GM19193 (cell line): ENCODE results near the gene FAM47E.

ENCODE experiments used
- POLR2A ChIP-seq: IDR thresholded peaks from 4 replicates; pipeline ENCODE4 v1.6.1; 2011; ENCODE audit not compliant: insufficient read depth, insufficient read length; ENCODE audit errors: extremely low read depth

Gene FAM47E

DNA sequence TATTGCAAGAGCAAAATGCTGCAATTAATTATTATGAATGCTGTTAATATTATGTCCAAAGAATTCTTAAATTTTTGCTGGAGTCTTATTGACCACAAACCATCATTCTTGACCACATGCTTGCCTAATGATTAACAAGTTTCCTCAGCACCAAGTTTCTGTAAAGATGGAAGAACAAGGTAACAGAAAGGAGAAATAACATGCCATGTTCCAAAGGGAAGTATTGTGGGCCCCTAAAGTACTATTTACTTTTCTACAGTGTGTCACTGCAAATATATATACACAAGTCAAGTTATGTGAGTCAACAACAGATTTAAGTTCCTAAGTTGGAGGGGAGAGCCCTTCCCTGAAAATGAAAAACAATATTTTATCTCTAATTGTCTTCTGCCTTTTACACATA, 20.6 kb downstream of the FAM47E start:
- no peak for TF ChIP-seq POLR2A

DNA sequence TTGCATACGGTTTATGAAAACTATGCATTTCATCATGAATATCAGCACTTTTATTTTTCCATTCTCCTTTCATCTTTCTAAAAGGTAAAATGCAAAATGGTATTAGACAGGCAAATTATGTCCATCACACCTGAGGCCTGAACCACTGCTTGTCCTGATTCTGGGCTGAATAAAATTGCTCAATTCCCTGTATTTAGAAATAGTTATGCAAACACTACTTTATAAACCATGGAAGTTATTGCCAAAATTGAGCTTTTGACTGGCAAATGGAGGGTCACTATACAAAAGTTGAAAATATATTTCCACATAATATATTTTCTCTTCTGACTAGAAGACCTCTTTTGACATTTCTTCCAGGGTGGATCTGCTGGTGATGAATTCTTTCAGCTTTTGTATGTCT, 21.1 kb downstream of the FAM47E start:
- no peak for TF ChIP-seq POLR2A

DNA sequence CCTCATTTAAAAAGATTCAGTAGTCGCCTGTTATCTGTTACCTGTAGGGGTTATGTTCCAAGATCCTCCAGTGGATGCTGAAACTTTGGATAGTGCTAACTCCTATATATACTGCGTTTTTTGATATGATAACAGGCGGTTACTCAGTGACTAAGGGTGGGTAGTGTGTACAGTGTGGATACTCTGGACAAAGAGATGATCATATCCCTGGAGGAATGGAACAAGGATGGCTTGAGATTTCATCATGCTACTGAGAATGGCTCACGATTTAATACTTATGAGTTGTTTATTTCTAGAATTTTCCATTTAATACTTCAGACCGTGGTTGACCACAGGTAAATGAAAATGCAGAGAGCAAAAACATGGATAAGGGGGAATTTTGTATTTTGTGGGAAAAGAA, 21.5 kb downstream of the FAM47E start:
- no peak for TF ChIP-seq POLR2A

DNA sequence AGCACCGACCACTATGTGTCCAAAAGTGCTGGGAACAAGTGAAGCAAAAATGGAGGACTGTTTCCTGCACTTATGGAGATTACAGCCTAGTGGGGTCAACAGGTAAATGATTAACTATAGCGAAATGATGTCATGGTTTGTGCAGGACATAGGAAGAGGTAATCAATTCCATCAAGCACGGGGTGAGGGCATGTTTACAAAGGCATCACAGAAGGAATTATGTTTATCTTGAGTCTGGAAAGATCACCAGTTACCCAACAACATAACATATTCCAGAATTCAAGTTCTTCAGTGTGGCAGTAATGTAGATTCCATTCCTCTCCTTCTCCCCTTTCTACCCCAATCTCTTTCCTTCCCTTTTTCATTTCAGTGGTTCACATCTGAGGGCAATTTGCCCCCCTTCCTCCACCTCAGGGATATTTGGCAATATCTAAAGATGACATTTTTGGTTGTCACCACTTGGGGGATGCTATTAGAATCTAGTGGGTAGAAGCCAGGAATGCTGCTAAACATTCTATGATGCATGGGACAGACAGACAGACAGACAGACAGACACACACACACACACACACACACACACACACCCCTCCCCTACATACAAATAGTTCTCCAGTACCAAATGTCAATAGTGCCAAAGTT, 24.1 kb downstream of the FAM47E start:
- no peak for TF ChIP-seq POLR2A

- no peak for TF ChIP-seq POLR2A
Measured at GRCh38 chr4:76276813-76277212, 25.3 kb downstream of the FAM47E start.

- no peak for TF ChIP-seq POLR2A
Measured at GRCh38 chr4:76277667-76278066, 26.1 kb downstream of the FAM47E start.

GRCh38 chr4:76278583-76278982, 27.1 kb downstream of the FAM47E start:
- no peak for TF ChIP-seq POLR2A

GRCh38 chr4:76279462-76279861, 27.9 kb downstream of the FAM47E start:
- no peak for TF ChIP-seq POLR2A

DNA sequence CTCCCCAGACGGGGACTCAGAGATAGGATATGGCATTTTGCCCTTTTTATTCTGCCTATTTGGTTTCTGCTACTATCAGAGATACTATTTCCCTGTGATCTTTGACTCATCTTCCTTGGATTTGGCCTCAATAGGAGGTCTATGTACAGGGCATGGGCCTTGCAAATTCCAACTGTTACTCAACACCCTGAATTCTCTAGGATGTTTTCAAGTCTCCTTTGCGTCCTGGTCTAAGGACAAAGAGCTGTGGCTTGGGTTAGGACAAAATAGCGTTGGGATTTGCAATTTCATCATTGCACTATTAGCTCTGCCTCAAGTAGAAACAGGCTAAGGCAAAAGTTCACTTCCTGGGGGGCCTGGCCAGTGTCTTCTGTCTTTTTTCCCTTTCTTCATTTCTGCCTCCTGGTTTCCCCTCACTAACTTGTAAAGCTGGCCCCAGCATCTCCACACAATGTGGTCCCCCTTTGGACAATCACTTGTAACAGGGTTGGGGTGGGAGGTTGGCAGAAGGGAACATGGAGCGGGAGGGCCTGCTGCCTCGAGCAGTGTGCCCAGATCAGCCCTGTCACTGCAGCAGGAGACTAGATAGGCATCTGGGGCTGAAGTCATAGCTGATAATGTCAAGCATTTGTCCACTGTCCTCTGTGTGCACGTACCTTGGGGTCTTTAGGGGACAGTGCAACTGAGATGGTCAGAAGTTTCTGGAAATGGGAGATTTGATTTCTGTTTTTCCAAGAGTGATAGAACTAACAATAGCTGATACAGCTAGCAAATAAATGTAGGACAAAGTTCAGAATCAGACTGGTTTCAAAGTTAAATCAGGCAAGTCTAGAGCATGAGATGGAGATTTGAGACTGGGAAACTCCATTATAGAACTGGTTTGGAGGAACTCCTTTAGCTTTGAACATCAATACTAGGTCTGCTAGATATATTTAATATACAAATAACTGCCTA, 29.2 kb downstream of the FAM47E start:
- no peak for TF ChIP-seq POLR2A

- TF ChIP-seq POLR2A = no peak
Measured at GRCh38 chr4:76282941-76283689, 31.6 kb downstream of the FAM47E start.

DNA sequence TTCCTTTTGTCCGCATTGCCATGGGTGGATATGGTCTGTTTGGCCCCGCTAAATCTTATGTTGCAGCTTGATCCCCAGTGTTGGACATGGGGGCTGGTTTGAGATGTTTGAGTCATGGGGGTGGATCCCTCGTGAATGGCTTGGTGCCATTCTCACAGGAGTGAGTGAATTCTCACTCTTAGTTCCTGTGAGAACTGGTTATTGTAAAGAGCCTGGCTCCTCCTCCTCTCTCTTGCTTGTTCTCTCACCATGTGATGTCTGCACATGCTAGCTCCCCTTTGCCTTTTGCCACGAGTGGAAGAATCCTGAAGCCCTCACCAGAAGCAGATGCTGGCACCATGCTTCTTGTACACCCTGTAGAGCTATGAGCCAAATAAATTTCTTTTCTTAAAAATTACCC, 32.4 kb downstream of the FAM47E start:
- no peak for TF ChIP-seq POLR2A

GRCh38 chr4:76292730-76293129, 41.2 kb downstream of the FAM47E start:
- TF ChIP-seq POLR2A = no peak

DNA sequence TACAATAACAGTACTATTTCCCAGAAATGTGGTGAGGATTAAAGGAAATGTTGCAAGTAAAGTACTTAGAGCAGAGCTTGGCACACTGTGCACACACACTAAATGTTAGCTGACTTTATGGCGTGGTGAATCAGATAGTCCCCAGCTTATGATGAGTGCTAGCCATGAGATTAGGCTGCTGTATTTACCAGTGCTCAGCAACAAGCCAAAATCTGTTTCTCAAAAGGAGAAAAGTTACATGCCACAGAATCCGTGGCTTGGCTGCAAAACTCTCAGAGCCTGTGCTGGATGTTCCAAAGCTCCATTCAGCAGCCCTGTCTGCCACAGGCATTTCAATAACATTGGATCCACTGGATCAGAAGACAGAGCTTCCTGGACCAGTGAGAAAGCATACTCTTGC, 42.3 kb downstream of the FAM47E start:
- no peak for TF ChIP-seq POLR2A

DNA sequence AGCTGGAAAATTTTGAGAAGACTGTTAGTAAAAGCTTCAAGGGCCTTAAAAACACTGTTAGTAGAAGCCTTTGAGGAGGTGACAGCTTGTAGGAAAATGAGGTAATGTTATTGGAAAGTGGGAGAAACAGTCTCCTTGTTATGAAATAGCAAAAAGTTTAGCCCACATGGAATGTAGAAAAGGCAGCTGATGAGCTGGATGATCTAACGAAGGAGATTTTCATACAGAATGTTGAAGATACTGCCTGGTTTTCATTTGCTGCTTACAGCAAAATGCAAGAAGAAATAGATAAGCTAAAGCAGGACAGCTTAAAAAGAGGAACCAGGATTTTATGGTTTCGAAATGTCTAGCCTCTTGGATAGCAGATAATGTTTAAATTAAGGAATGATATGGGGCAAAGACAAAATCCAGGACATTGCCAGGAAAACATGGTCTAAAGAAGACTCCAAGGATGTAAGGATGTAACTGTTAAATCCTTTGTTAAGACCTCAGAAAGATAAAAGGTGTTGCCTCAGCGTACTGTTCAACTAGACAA, 44.8 kb downstream of the FAM47E start:
- no peak for TF ChIP-seq POLR2A

DNA sequence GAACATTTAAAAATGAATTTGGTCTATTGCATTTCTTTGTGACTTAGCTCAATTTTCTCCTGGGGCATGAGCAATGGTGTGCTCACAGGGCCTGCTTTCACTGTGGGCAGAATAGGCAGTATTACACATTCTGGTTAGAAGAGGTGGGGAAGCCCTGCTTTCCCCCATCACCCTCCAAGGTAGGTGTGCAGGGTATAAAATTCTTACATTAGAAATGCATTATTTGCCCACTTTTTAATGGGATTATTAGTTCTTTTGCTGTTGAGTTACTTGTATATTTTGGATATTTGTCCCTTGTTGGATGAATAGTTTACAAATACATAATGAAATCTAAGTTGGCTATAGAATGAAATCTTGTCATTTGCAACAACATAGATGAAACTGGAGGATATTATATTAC, 46.7 kb downstream of the FAM47E start:
- no peak for TF ChIP-seq POLR2A
